Lower leg skin (tissue), 3 donors: ENCODE data around the gene PIGL.

Source experiments
- CTCF ChIP-seq, 3 donors: fragments of 450-650 bp; IDR thresholded peaks; one replicate each; pipeline ENCODE4 v1.5.1; 2016; ENCODE audit warnings: antibody characterized with exemption in 3 of 3, mild to moderate bottlenecking in 3 of 3, moderate library complexity in 2 of 3
- POLR2A ChIP-seq, 2 donors: fragments of 450-650 bp; IDR thresholded peaks; one replicate each; pipeline ENCODE4 v1.6.1; 2016 to 2017; ENCODE audit warnings: antibody characterized with exemption in 2 of 2, mild to moderate bottlenecking in 1 of 2, moderate library complexity in 1 of 2

- TF ChIP-seq CTCF (IDR thresholded peaks at IDR 0.05) (no peak), POLR2A (IDR thresholded peaks at IDR 0.05) (no peak)
Measured at GRCh38 chr17:16286947-16287562, 70.0 kb downstream of the PIGL start.
